Measurements from ENCODE around the gene STIP1. TPM values are rescaled to one million over a fixed set of nuclear protein-coding genes. Genes with fewer than 3 reads are reported as not detected.

STIP1 gene
- total and polyA plus RNA-seq, 4 experiments from 2014 or later, result 37.1 to 106 (median 98.1) TPM

- Mint-ChIP-seq H3K27ac (no peak overlapping the region), H3K9me3 (no peaks in the 10 kb centered on the region), H3K36me3 (no peaks in the 10 kb centered on the region), H3K4me1 (peaks cover 2 to 6% (median 4%) of the 10 kb centered on the region in 4 donors), H3K27me3 (no peaks in the 10 kb centered on the region), H3K4me3 (no peak overlapping the region)
- H3K4me3 ChIP-seq (ENCODE audit: low read length in 2 of 2), result no peak overlapping the region
- no peaks in the 10 kb centered on the region for H3K4me1 ChIP-seq (ENCODE audit: insufficient read depth, low read length)
- no peaks in the 10 kb centered on the region for H3K27me3 ChIP-seq (ENCODE audit: insufficient read depth, low read length)
- H3K36me3 ChIP-seq (ENCODE audit: insufficient read depth, low read length), result no peaks in the 10 kb centered on the region
- no peak for DNase-seq
- ChIA-PET POLR2A (ENCODE audit: partially characterized antibody) (interaction anchor here (3.0 kb wide), 1 partner anchor 150 kb away, joined by 10 read pairs; no protein-coding TSS in a partner anchor), CTCF (ENCODE audit: partially characterized antibody) (interaction anchor here (1.0 to 7.7 kb wide), 10 partner anchors 7 to 383 kb away, joined by 3 to 114 read pairs (median 4); partner anchors contain the start of gene MARK2)
- intact Hi-C loops (cut with micrococcal nuclease), result no loop called here
- no peaks in the 10 kb centered on the region for H3K9me3 ChIP-seq (ENCODE audit: control insufficient read depth in 1 of 2, low read length in 2 of 2)
- H3K27ac ChIP-seq (ENCODE audit: low read depth, low read length), result no peak overlapping the region
Observed at GRCh38 chr11:64150481-64151239, 35.3 kb upstream of the STIP1 start.

DNA sequence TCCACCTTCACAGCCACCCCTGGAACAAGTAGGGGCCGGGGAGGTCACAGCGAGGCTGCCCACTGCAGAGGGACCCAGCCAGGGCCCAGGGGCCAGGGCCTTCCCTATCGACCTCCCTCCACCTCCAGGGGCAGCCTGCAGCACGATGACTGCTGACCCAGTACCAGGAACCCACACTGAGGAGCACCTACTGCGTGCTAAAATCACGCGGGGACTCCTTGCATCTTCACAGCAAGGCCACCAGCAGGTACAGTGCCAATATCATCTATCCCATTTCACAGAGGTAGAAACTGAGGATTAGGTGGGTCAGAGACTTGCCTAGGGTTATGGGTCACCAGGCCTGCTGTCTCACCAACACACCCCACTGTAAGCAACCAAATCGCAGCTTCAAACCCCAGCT lies 34.6 kb upstream of the STIP1 start:
- DNase-seq, result no peak
- POLR2A ChIA-PET (ENCODE audit: partially characterized antibody), result interaction anchor here (3.0 kb wide), 1 partner anchor 151 kb away, joined by 10 read pairs; no protein-coding TSS in a partner anchor
- Mint-ChIP-seq H3K4me1 (peaks cover 2 to 6% (median 4%) of the 10 kb centered on the region in 4 donors), H3K4me3 (no peak overlapping the region), H3K36me3 (no peaks in the 10 kb centered on the region), H3K27ac (no peak overlapping the region), H3K9me3 (no peaks in the 10 kb centered on the region), H3K27me3 (no peaks in the 10 kb centered on the region)
- CTCF ChIA-PET (ENCODE audit: partially characterized antibody), result interaction anchor here (0.9 to 7.7 kb wide), 12 partner anchors 8 to 384 kb away, joined by 3 to 114 read pairs (median 4); partner anchors contain the start of gene MARK2
- intact Hi-C loops (cut with micrococcal nuclease), result no loop called here
- Histone ChIP-seq H3K4me3 (ENCODE audit: low read length in 2 of 2) (no peak overlapping the region), H3K9me3 (ENCODE audit: control insufficient read depth in 1 of 2, low read length in 2 of 2) (no peaks in the 10 kb centered on the region), H3K4me1 (ENCODE audit: insufficient read depth, low read length) (no peaks in the 10 kb centered on the region), H3K36me3 (ENCODE audit: insufficient read depth, low read length) (no peaks in the 10 kb centered on the region), H3K27me3 (ENCODE audit: insufficient read depth, low read length) (no peaks in the 10 kb centered on the region), H3K27ac (ENCODE audit: low read depth, low read length) (no peak overlapping the region)

DNA sequence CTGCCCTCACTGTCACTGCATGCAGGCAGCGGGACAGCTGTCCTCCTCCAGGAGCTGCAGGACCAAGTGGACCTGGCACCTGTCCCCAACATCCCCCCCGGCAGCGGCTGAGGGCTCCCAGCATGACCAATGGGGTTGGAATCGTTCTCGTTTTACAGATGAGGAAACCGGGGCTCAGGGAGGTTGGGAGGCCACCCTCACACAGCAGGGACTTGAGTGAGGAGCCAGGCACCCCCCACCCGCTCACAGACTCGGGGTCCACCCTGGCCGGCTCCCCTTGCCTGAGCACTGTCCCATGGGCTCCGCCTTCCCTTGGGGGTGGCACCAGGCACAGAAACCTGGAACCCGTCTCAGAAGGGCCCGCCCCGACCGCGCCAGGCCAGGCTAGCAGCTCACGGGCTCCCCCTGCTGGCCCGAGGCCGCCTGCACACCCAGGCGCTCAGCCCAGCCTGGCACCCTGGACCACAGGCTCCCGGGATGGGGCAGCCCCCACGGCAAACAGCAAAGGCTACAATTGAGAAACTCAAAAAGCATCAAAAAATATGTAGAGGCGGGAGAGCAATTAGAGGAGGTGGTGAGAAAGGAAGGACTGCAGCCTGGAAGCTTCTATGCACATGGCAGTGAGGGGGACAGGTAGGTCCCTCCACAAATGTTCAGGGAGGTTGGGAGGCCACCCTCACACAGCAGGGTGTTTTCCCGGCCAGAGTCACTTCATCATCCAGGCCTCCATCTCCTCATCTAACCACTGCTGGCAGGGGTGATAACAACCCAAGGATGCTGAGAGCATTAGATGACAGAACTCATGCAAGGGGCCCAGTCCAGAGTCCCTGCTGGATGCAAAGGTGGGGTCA lies 32.9 kb upstream of the STIP1 start:
- no peaks in the 10 kb centered on the region for H3K4me1 ChIP-seq (ENCODE audit: insufficient read depth, low read length)
- H3K27me3 Mint-ChIP-seq, result no peaks in the 10 kb centered on the region
- no peak overlapping the region for H3K4me3 ChIP-seq (ENCODE audit: low read length in 2 of 2)
- CTCF ChIA-PET (ENCODE audit: partially characterized antibody), result interaction anchor here (0.5 to 7.7 kb wide), 15 partner anchors 8 to 528 kb away, joined by 3 to 114 read pairs (median 3); no protein-coding TSS in a partner anchor
- DNase-seq, result peak; percentile 56 to 69 (median 63)
- H3K4me3 Mint-ChIP-seq, result peak overlapping the region in 1 of 8 donors; percentile 26
- H3K27ac ChIP-seq (ENCODE audit: low read depth, low read length), result no peak overlapping the region
- no peaks in the 10 kb centered on the region for H3K9me3 Mint-ChIP-seq
- H3K9me3 ChIP-seq (ENCODE audit: control insufficient read depth in 1 of 2, low read length in 2 of 2), result no peaks in the 10 kb centered on the region
- H3K36me3 ChIP-seq (ENCODE audit: insufficient read depth, low read length), result no peaks in the 10 kb centered on the region
- POLR2A ChIA-PET (ENCODE audit: partially characterized antibody), result interaction anchor here (0.8 to 3.0 kb wide), 2 partner anchors 146 to 153 kb away, joined by 3 to 10 read pairs; no protein-coding TSS in a partner anchor
- H3K27me3 ChIP-seq (ENCODE audit: insufficient read depth, low read length), result no peaks in the 10 kb centered on the region
- intact Hi-C loops (cut with micrococcal nuclease), result loop anchor here (1.0 kb wide), 3 partner anchors 153 to 385 kb away; partner anchors contain the start of gene ZFTA
- H3K27ac Mint-ChIP-seq, result no peak overlapping the region
- no peaks in the 10 kb centered on the region for H3K36me3 Mint-ChIP-seq
- peaks cover 0 to 6% (median under 1%) of the 10 kb centered on the region in 4 donors for H3K4me1 Mint-ChIP-seq

DNA sequence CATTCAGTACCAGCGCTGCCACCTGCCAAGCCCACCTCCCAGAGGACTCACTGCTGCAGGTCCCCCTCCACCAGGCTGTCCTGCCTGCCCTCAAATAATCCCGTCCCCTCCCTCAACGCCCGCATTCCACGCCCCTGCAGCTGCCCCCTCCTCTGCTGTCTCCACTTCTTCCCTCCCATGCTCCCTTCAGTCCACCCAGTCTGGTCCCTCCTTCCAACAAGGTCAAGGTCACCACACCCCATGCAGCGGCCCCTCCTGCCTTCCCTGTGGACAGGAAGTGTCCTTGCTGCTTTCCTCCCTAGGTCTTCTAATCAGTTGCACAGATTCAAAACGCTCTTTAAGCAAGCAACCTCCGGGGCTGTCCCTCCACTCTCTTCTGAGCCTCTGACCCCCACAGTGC lies 32.2 kb upstream of the STIP1 start:
- Mint-ChIP-seq H3K36me3 (no peaks in the 10 kb centered on the region), H3K9me3 (no peaks in the 10 kb centered on the region), H3K27me3 (no peaks in the 10 kb centered on the region), H3K4me3 (no peak overlapping the region), H3K4me1 (peaks cover 0 to under 1% (median 0%) of the 10 kb centered on the region in 4 donors), H3K27ac (no peak overlapping the region)
- no peak for DNase-seq
- CTCF ChIA-PET (ENCODE audit: partially characterized antibody), result interaction anchor here (0.5 to 7.7 kb wide), 4 partner anchors 9 to 527 kb away, joined by 3 to 114 read pairs (median 20); no protein-coding TSS in a partner anchor
- Histone ChIP-seq H3K27ac (ENCODE audit: low read depth, low read length) (no peak overlapping the region), H3K27me3 (ENCODE audit: insufficient read depth, low read length) (no peaks in the 10 kb centered on the region), H3K9me3 (ENCODE audit: control insufficient read depth in 1 of 2, low read length in 2 of 2) (no peaks in the 10 kb centered on the region), H3K4me3 (ENCODE audit: low read length in 2 of 2) (no peak overlapping the region), H3K4me1 (ENCODE audit: insufficient read depth, low read length) (no peaks in the 10 kb centered on the region), H3K36me3 (ENCODE audit: insufficient read depth, low read length) (no peaks in the 10 kb centered on the region)
- intact Hi-C loops (cut with micrococcal nuclease), result loop anchor here (1.0 kb wide), 3 partner anchors 154 to 386 kb away; partner anchors contain the start of gene ZFTA
- POLR2A ChIA-PET (ENCODE audit: partially characterized antibody), result no interaction called here

DNA sequence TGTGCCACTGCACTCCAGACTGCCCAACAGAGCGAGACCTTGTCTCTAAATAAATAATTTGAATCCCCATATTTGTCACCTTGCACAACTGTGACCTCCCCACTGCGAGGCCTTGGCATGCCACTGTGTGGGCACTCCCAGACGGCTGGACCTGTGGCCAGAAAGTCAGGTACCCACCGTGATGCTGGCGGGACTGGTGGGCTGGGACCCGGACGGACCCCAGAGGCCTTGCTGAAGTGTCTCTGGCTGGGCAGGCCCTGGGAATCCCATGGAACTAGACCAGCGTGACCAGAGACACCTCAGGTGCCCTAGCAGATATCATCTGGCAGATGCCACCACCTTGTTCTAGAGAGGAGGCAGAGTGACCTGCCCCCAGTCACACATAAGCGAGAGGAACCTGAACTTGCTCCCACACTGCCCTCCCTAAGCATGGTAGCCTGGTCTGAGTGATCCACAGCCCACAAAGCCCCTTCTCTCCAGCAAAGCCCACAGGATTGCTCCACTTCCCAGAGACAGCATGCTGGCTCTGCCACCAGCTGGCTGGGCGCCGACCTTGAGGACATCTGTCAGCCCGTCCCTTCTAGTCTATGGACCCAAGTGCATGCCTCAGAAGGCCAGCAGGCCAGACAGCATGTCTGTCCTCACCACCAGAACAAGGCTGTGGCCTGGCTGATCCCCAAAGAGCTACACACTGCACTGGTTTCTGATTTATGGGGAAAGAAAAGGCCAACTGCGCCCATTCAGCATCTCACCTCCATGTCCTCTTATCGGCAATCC lies 29.5 kb upstream of the STIP1 start:
- Histone ChIP-seq H3K36me3 (ENCODE audit: insufficient read depth, low read length) (no peaks in the 10 kb centered on the region), H3K4me1 (ENCODE audit: insufficient read depth, low read length) (no peaks in the 10 kb centered on the region), H3K27ac (ENCODE audit: low read depth, low read length) (no peak overlapping the region), H3K4me3 (ENCODE audit: low read length in 2 of 2) (no peak overlapping the region), H3K27me3 (ENCODE audit: insufficient read depth, low read length) (no peaks in the 10 kb centered on the region), H3K9me3 (ENCODE audit: control insufficient read depth in 1 of 2, low read length in 2 of 2) (no peaks in the 10 kb centered on the region)
- Mint-ChIP-seq H3K27ac (peak overlapping the region in 1 of 7 donors; percentile 31), H3K4me3 (no peak overlapping the region), H3K27me3 (no peaks in the 10 kb centered on the region), H3K4me1 (no peaks in the 10 kb centered on the region), H3K9me3 (no peaks in the 10 kb centered on the region), H3K36me3 (no peaks in the 10 kb centered on the region)
- DNase-seq, result no peak
- intact Hi-C loops (cut with micrococcal nuclease), result no loop called here
- ChIA-PET POLR2A (ENCODE audit: partially characterized antibody) (no interaction called here), CTCF (ENCODE audit: partially characterized antibody) (interaction anchor here (0.9 kb wide), 1 partner anchor 156 kb away, joined by 3 read pairs; no protein-coding TSS in a partner anchor)

DNA sequence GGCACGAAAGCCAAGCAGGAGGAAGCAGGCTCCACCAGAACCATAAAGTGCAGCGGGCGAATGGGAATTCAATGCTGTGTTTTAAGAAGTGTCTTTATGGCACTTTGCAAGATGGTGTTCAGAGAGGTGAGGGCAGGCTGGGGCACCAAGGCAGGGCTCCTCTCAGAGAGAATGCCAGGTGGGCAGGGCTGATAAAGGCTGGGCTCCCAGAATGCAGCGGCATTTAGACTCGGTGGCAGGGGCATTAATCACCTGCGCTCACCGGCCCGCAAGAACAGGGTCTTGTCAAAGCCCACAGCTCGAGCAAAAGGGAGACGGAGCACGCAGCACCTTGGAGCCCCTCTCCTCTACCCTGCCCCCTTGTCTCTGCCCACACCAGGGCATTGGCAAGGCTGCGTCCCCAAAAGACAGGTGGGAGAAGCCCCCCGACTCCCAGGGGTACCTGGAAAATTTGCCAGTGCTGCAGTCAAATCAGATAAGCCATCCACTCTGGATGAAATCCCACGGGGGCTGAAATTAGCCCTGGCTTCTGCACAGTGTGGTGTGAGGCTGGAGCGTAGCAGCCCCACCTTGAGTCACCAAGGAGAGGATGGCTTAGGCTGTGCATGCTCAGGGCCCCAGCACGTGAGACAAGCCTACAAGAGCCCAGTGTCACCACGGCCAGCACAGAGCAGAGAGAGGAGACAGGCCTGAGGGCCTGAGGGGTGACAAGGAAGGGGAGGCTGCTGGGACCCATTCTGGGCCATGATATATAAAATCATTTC lies 28.2 kb upstream of the STIP1 start:
- POLR2A ChIA-PET (ENCODE audit: partially characterized antibody), result no interaction called here
- intact Hi-C loops (cut with micrococcal nuclease), result no loop called here

More for the DNA sequence above, 28.2 kb upstream of the STIP1 start:
- Mint-ChIP-seq H3K27ac (no peak overlapping the region), H3K36me3 (no peaks in the 10 kb centered on the region), H3K27me3 (no peaks in the 10 kb centered on the region), H3K4me1 (no peaks in the 10 kb centered on the region), H3K4me3 (no peak overlapping the region), H3K9me3 (no peaks in the 10 kb centered on the region)
- CTCF ChIA-PET (ENCODE audit: partially characterized antibody), result no interaction called here
- no peaks in the 10 kb centered on the region for H3K4me1 ChIP-seq (ENCODE audit: insufficient read depth, low read length)
- no peak for DNase-seq
- no peak overlapping the region for H3K27ac ChIP-seq (ENCODE audit: low read depth, low read length)
- no peaks in the 10 kb centered on the region for H3K36me3 ChIP-seq (ENCODE audit: insufficient read depth, low read length)
- no peaks in the 10 kb centered on the region for H3K9me3 ChIP-seq (ENCODE audit: control insufficient read depth in 1 of 2, low read length in 2 of 2)
- no peak overlapping the region for H3K4me3 ChIP-seq (ENCODE audit: low read length in 2 of 2)
- H3K27me3 ChIP-seq (ENCODE audit: insufficient read depth, low read length), result no peaks in the 10 kb centered on the region

Data from CD4-positive, alpha-beta memory T cell (primary cell).